ENCODE results near the gene AMOT.

AMOT gene

GRCh38 chrX:112840382-112841113 is at the start of gene AMOT:
TSS of gene AMOT (minus strand) at chrX:112840831. CDS start at chrX:112823126, 17,705 bp downstream.
- Histone ChIP-seq H3K4me1 (ENCODE audit: control insufficient read depth, insufficient read depth, low read length, unreplicated experiment) (no peaks in the 10 kb centered on the region), H2AFZ (ENCODE audit: low read length, unreplicated experiment) (peak within 1 kb of the TSS; percentile 6), H3K36me3 (ENCODE audit: insufficient read depth, low read length) (no peaks in the 10 kb centered on the region), H3K79me2 (ENCODE audit: control insufficient read depth, insufficient read depth, low read length, unreplicated experiment) (no peaks in the 10 kb centered on the region), H3K27ac (ENCODE audit: low read depth, low read length) (no peak within 1 kb of the TSS), H3K4me3 (ENCODE audit: low read depth, low read length) (peak within 1 kb of the TSS; percentile 68), H3K27me3 (ENCODE audit: insufficient read depth, low read length) (no peaks in the 10 kb centered on the region; the same call in 1 of the 2 replicates)

GRCh38 chrX:112889400-112889799 is 48.8 kb upstream of the AMOT start:
- Histone ChIP-seq H3K36me3 (ENCODE audit: insufficient read depth, low read length) (no peaks in the 10 kb centered on the region), H3K27ac (ENCODE audit: low read depth, low read length) (no peak overlapping the region), H3K79me2 (ENCODE audit: control insufficient read depth, insufficient read depth, low read length, unreplicated experiment) (no peaks in the 10 kb centered on the region)

GRCh38 chrX:112888916-112889315 is 48.3 kb upstream of the AMOT start:
- H3K36me3 ChIP-seq (ENCODE audit: insufficient read depth, low read length) = no peaks in the 10 kb centered on the region
- no peak overlapping the region for H2AFZ ChIP-seq (ENCODE audit: low read length, unreplicated experiment)
- H3K4me3 ChIP-seq (ENCODE audit: low read depth, low read length) = no peak overlapping the region
- no peaks in the 10 kb centered on the region for H3K79me2 ChIP-seq (ENCODE audit: control insufficient read depth, insufficient read depth, low read length, unreplicated experiment)
- H3K27me3 ChIP-seq (ENCODE audit: insufficient read depth, low read length) = no peaks in the 10 kb centered on the region
- no peaks in the 10 kb centered on the region for H3K4me1 ChIP-seq (ENCODE audit: control insufficient read depth, insufficient read depth, low read length, unreplicated experiment)
- no peak overlapping the region for H3K27ac ChIP-seq (ENCODE audit: low read depth, low read length)

More at GRCh38 chrX:112889400-112889799, 48.8 kb upstream of the AMOT start:
- Histone ChIP-seq H2AFZ (ENCODE audit: low read length, unreplicated experiment) (no peak overlapping the region), H3K4me3 (ENCODE audit: low read depth, low read length) (no peak overlapping the region), H3K27me3 (ENCODE audit: insufficient read depth, low read length) (no peaks in the 10 kb centered on the region), H3K4me1 (ENCODE audit: control insufficient read depth, insufficient read depth, low read length, unreplicated experiment) (no peaks in the 10 kb centered on the region)

- Histone ChIP-seq H3K27ac (ENCODE audit: low read depth, low read length) (no peak overlapping the region), H3K4me3 (ENCODE audit: low read depth, low read length) (no peak overlapping the region), H3K27me3 (ENCODE audit: insufficient read depth, low read length) (no peaks in the 10 kb centered on the region), H3K79me2 (ENCODE audit: control insufficient read depth, insufficient read depth, low read length, unreplicated experiment) (no peaks in the 10 kb centered on the region), H3K4me1 (ENCODE audit: control insufficient read depth, insufficient read depth, low read length, unreplicated experiment) (no peaks in the 10 kb centered on the region), H2AFZ (ENCODE audit: low read length, unreplicated experiment) (no peak overlapping the region), H3K36me3 (ENCODE audit: insufficient read depth, low read length) (no peaks in the 10 kb centered on the region)
Observed at GRCh38 chrX:112877771-112878173, 37.1 kb upstream of the AMOT start.

- no peak overlapping the region for H2AFZ ChIP-seq (ENCODE audit: low read length, unreplicated experiment)
- no peaks in the 10 kb centered on the region for H3K27me3 ChIP-seq (ENCODE audit: insufficient read depth, low read length)
- H3K27ac ChIP-seq (ENCODE audit: low read depth, low read length) = no peak overlapping the region
Observed at GRCh38 chrX:112874614-112875013, 34.0 kb upstream of the AMOT start.

GRCh38 chrX:112874175-112874574 is 33.5 kb upstream of the AMOT start:
- no peaks in the 10 kb centered on the region for H3K4me1 ChIP-seq (ENCODE audit: control insufficient read depth, insufficient read depth, low read length, unreplicated experiment)
- no peaks in the 10 kb centered on the region for H3K27me3 ChIP-seq (ENCODE audit: insufficient read depth, low read length)
- H3K36me3 ChIP-seq (ENCODE audit: insufficient read depth, low read length) = no peaks in the 10 kb centered on the region
- no peak overlapping the region for H3K27ac ChIP-seq (ENCODE audit: low read depth, low read length)
- H2AFZ ChIP-seq (ENCODE audit: low read length, unreplicated experiment) = no peak overlapping the region
- no peak overlapping the region for H3K4me3 ChIP-seq (ENCODE audit: low read depth, low read length)
- H3K79me2 ChIP-seq (ENCODE audit: control insufficient read depth, insufficient read depth, low read length, unreplicated experiment) = no peaks in the 10 kb centered on the region

More at GRCh38 chrX:112874614-112875013, 34.0 kb upstream of the AMOT start:
- Histone ChIP-seq H3K36me3 (ENCODE audit: insufficient read depth, low read length) (no peaks in the 10 kb centered on the region), H3K4me1 (ENCODE audit: control insufficient read depth, insufficient read depth, low read length, unreplicated experiment) (no peaks in the 10 kb centered on the region), H3K79me2 (ENCODE audit: control insufficient read depth, insufficient read depth, low read length, unreplicated experiment) (no peaks in the 10 kb centered on the region), H3K4me3 (ENCODE audit: low read depth, low read length) (no peak overlapping the region)

- no peak overlapping the region for H2AFZ ChIP-seq (ENCODE audit: low read length, unreplicated experiment)
- no peak overlapping the region for H3K4me3 ChIP-seq (ENCODE audit: low read depth, low read length)
- no peaks in the 10 kb centered on the region for H3K4me1 ChIP-seq (ENCODE audit: control insufficient read depth, insufficient read depth, low read length, unreplicated experiment)
- no peak overlapping the region for H3K27ac ChIP-seq (ENCODE audit: low read depth, low read length)
- H3K79me2 ChIP-seq (ENCODE audit: control insufficient read depth, insufficient read depth, low read length, unreplicated experiment) = no peaks in the 10 kb centered on the region
- no peaks in the 10 kb centered on the region for H3K27me3 ChIP-seq (ENCODE audit: insufficient read depth, low read length)
- no peaks in the 10 kb centered on the region for H3K36me3 ChIP-seq (ENCODE audit: insufficient read depth, low read length)
Observed at GRCh38 chrX:112868586-112868985, 28.0 kb upstream of the AMOT start.

GRCh38 chrX:112867570-112867969 is 26.9 kb upstream of the AMOT start:
- no peak overlapping the region for H3K27ac ChIP-seq (ENCODE audit: low read depth, low read length)
- H3K4me1 ChIP-seq (ENCODE audit: control insufficient read depth, insufficient read depth, low read length, unreplicated experiment) = no peaks in the 10 kb centered on the region
- no peaks in the 10 kb centered on the region for H3K27me3 ChIP-seq (ENCODE audit: insufficient read depth, low read length)
- no peak overlapping the region for H2AFZ ChIP-seq (ENCODE audit: low read length, unreplicated experiment)
- no peak overlapping the region for H3K4me3 ChIP-seq (ENCODE audit: low read depth, low read length)
- H3K36me3 ChIP-seq (ENCODE audit: insufficient read depth, low read length) = no peaks in the 10 kb centered on the region
- no peaks in the 10 kb centered on the region for H3K79me2 ChIP-seq (ENCODE audit: control insufficient read depth, insufficient read depth, low read length, unreplicated experiment)

GRCh38 chrX:112866175-112866574 is 25.5 kb upstream of the AMOT start:
- Histone ChIP-seq H2AFZ (ENCODE audit: low read length, unreplicated experiment) (no peak overlapping the region), H3K4me3 (ENCODE audit: low read depth, low read length) (no peak overlapping the region), H3K27ac (ENCODE audit: low read depth, low read length) (no peak overlapping the region), H3K36me3 (ENCODE audit: insufficient read depth, low read length) (no peaks in the 10 kb centered on the region), H3K27me3 (ENCODE audit: insufficient read depth, low read length) (no peaks in the 10 kb centered on the region), H3K4me1 (ENCODE audit: control insufficient read depth, insufficient read depth, low read length, unreplicated experiment) (no peaks in the 10 kb centered on the region), H3K79me2 (ENCODE audit: control insufficient read depth, insufficient read depth, low read length, unreplicated experiment) (no peaks in the 10 kb centered on the region)

GRCh38 chrX:112865464-112866025 is 24.9 kb upstream of the AMOT start:
- no peak overlapping the region for H3K27ac ChIP-seq (ENCODE audit: low read depth, low read length)
- H3K27me3 ChIP-seq (ENCODE audit: insufficient read depth, low read length) = no peaks in the 10 kb centered on the region
- H3K4me1 ChIP-seq (ENCODE audit: control insufficient read depth, insufficient read depth, low read length, unreplicated experiment) = no peaks in the 10 kb centered on the region
- H3K4me3 ChIP-seq (ENCODE audit: low read depth, low read length) = no peak overlapping the region
- no peak overlapping the region for H2AFZ ChIP-seq (ENCODE audit: low read length, unreplicated experiment)
- H3K36me3 ChIP-seq (ENCODE audit: insufficient read depth, low read length) = no peaks in the 10 kb centered on the region
- H3K79me2 ChIP-seq (ENCODE audit: control insufficient read depth, insufficient read depth, low read length, unreplicated experiment) = no peaks in the 10 kb centered on the region

GRCh38 chrX:112863850-112864249 is 23.2 kb upstream of the AMOT start:
- H3K4me1 ChIP-seq (ENCODE audit: control insufficient read depth, insufficient read depth, low read length, unreplicated experiment) = no peaks in the 10 kb centered on the region
- no peak overlapping the region for H2AFZ ChIP-seq (ENCODE audit: low read length, unreplicated experiment)
- H3K4me3 ChIP-seq (ENCODE audit: low read depth, low read length) = no peak overlapping the region
- H3K27me3 ChIP-seq (ENCODE audit: insufficient read depth, low read length) = no peaks in the 10 kb centered on the region
- H3K79me2 ChIP-seq (ENCODE audit: control insufficient read depth, insufficient read depth, low read length, unreplicated experiment) = no peaks in the 10 kb centered on the region
- no peaks in the 10 kb centered on the region for H3K36me3 ChIP-seq (ENCODE audit: insufficient read depth, low read length)
- H3K27ac ChIP-seq (ENCODE audit: low read depth, low read length) = no peak overlapping the region

Measured in ACC112 (cell line).